Mesendoderm (in vitro differentiated cells): ENCODE data around the gene NOS1.

ENCODE experiments used
- DNase-seq: peaks from one replicate; pipeline ENCODE4 v3.0.0; 2013
- H2AK5ac ChIP-seq: 2 replicates; pipeline ENCODE4 v1.6.1; 2013; ENCODE audit warnings: low read length, inconsistent platforms
- H2BK120ac ChIP-seq: 2 replicates; pipeline ENCODE4 v1.6.1; 2013; ENCODE audit warnings: low read depth, mild to moderate bottlenecking, low read length, moderate library complexity, mixed read lengths
- H2BK15ac ChIP-seq: replicated peaks from 2 replicates; pipeline ENCODE4 v1.6.1; 2013; ENCODE audit warnings: low read depth, mild to moderate bottlenecking, moderate library complexity
- H2BK5ac ChIP-seq: 2 replicates; pipeline ENCODE4 v1.6.1; 2013; ENCODE audit warnings: low read length, inconsistent platforms
- H3K18ac ChIP-seq: 2 replicates; pipeline ENCODE4 v1.6.1; 2013; ENCODE audit warnings: mild to moderate bottlenecking, low read length, mixed read lengths
- H3K23ac ChIP-seq: one replicate; pipeline ENCODE4 v1.6.1; 2013; ENCODE audit warnings: low read length
- H3K27ac ChIP-seq: 2 replicates; pipeline ENCODE4 v1.5.1; 2013; ENCODE audit warnings: low read depth, mild to moderate bottlenecking, inconsistent platforms, low read length, moderate library complexity
- H3K27me3 ChIP-seq: 2 replicates; pipeline ENCODE4 v1.6.1; 2013; ENCODE audit warnings: low read length, control low read depth, mild to moderate bottlenecking, inconsistent platforms; ENCODE audit not compliant: insufficient read depth, poor library complexity
- H3K36me3 ChIP-seq: 2 replicates; pipeline ENCODE4 v1.6.1; 2013; ENCODE audit warnings: low read length, inconsistent platforms; ENCODE audit not compliant: control insufficient read depth, insufficient read depth
- H3K4ac ChIP-seq: one replicate; pipeline ENCODE4 v1.6.1; 2013; ENCODE audit warnings: low read depth, mild to moderate bottlenecking, low read length, moderate library complexity
- H3K4me1 ChIP-seq: 2 replicates; pipeline ENCODE4 v1.6.1; 2013; ENCODE audit warnings: low read depth, low read length, inconsistent platforms; ENCODE audit not compliant: control insufficient read depth
- H3K4me2 ChIP-seq: 2 replicates; pipeline ENCODE4 v1.6.1; 2013; ENCODE audit warnings: low read length
- H3K4me3 ChIP-seq: 2 replicates; pipeline ENCODE4 v1.5.1; 2013; ENCODE audit warnings: mild to moderate bottlenecking, low read length
- H3K56ac ChIP-seq: one replicate; pipeline ENCODE4 v1.6.1; 2013; ENCODE audit warnings: low read length
- H3K79me1 ChIP-seq: 2 replicates; pipeline ENCODE4 v1.6.1; 2013; ENCODE audit warnings: low read length, inconsistent platforms
- H3K79me2 ChIP-seq: 2 replicates; pipeline ENCODE4 v1.6.1; 2013; ENCODE audit warnings: mild to moderate bottlenecking, low read length; ENCODE audit not compliant: control insufficient read depth, insufficient read depth
- H3K9ac ChIP-seq: 2 replicates; pipeline ENCODE4 v1.6.1; 2013; ENCODE audit warnings: low read length, inconsistent platforms
- H4K5ac ChIP-seq: one replicate; pipeline ENCODE4 v1.6.1; 2013; ENCODE audit warnings: low read length
- H4K8ac ChIP-seq: one replicate; pipeline ENCODE4 v1.6.1; 2013; ENCODE audit warnings: low read depth, mild to moderate bottlenecking, control low read depth, low read length, moderate library complexity
- WGBS: extraction: QIAGEN DNeasy Blood & Tissue Kit; methylation state at CpG from one replicate; pipeline ENCODE4 v1.1.7; 2013; ENCODE audit warnings: low lambda C conversion rate, missing lambda C conversion rate; ENCODE audit not compliant: insufficient coverage; ENCODE audit errors: extremely low coverage; 5-methylcytosine and 5-hydroxymethylcytosine counted together

NOS1 gene

DNA sequence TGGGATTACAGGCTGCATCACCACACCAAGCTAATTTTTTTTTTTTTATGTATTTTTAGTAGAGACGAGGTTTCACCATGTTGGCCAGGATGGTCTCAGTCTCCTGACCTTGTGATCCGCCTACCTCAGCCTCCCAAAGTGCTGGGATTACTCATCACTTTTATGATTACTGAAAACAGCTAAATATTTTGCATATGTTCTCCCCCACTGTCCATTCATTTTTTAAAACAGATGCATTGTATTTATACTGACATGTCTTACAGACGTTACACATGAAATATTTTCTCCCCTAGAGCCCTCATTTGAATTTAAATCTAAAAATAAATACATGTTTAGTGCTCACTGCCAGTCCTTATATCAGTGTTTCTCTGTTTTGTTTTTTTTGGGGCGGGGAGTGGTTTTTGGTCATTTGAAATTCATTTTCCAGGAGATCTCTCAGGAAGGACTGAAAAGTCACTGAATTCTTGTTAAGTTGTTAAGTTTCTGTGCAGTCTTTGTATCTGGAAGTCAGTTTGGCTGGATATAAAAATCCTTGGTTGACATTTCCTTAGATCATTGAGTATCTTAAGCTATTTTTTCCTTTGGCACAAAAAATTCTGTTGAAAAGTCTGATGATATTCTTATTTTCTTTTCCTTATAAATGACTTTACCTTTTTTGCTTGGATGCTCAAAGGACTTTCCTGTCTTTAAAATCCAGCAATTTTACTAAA lies 180.5 kb downstream of the NOS1 start:
- Histone ChIP-seq H3K4me1 (no peaks in the 10 kb centered on the region), H3K27me3 (no peaks in the 10 kb centered on the region), H3K36me3 (peaks cover 5% of the 10 kb centered on the region), H3K4me2 (no peak overlapping the region), H3K27ac (no peak overlapping the region), H4K8ac (no peak overlapping the region), H4K5ac (no peak overlapping the region), H2BK120ac (no peak overlapping the region), H3K9ac (no peak overlapping the region), H3K56ac (no peak overlapping the region), H3K4ac (no peak overlapping the region), H3K18ac (no peak overlapping the region), H2AK5ac (no peak overlapping the region), H3K4me3 (no peak overlapping the region), H3K79me2 (no peaks in the 10 kb centered on the region), H2BK15ac (no peak overlapping the region), H2BK5ac (no peak overlapping the region), H3K79me1 (no peaks in the 10 kb centered on the region), H3K23ac (no peak overlapping the region)
- DNase-seq = no peak
- WGBS = no CpG with 5 or more reads among the region's 4 CpGs

DNA sequence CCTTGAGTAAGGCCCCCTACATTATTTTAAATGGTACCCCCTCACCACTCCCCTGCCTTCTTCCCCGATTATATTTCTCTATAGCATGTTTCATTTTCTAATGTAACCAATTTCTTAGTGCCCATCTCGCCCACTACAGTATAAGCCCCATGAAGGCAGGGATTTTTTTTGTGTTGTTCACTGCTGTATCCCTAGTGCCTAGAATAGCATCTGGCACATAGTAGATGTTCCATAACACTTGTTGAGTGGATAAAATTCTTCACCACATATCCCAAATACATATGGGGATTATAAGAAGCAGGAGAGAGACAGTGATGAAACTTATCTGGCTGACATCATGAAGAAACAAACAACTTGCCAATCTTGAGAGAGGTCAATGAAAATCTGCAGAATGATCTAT lies 182.7 kb downstream of the NOS1 start:
- no peak overlapping the region for H3K4ac ChIP-seq
- H3K79me2 ChIP-seq = no peaks in the 10 kb centered on the region
- H3K23ac ChIP-seq = no peak overlapping the region
- peaks cover 5% of the 10 kb centered on the region for H3K36me3 ChIP-seq
- no peak overlapping the region for H3K27ac ChIP-seq
- no peaks in the 10 kb centered on the region for H3K79me1 ChIP-seq
- no peak overlapping the region for H2BK15ac ChIP-seq
- H2AK5ac ChIP-seq = no peak overlapping the region
- no peak overlapping the region for H3K4me3 ChIP-seq
- no peak overlapping the region for H3K56ac ChIP-seq
- no peaks in the 10 kb centered on the region for H3K4me1 ChIP-seq
- H2BK5ac ChIP-seq = no peak overlapping the region
- no peak overlapping the region for H4K8ac ChIP-seq
- no peak overlapping the region for H3K18ac ChIP-seq
- no peak overlapping the region for H4K5ac ChIP-seq
- H3K4me2 ChIP-seq = no peak overlapping the region
- no peak for DNase-seq
- H2BK120ac ChIP-seq = no peak overlapping the region
- no CpG with 5 or more reads among the region's 2 CpGs for WGBS
- H3K27me3 ChIP-seq = no peaks in the 10 kb centered on the region
- no peak overlapping the region for H3K9ac ChIP-seq

DNA sequence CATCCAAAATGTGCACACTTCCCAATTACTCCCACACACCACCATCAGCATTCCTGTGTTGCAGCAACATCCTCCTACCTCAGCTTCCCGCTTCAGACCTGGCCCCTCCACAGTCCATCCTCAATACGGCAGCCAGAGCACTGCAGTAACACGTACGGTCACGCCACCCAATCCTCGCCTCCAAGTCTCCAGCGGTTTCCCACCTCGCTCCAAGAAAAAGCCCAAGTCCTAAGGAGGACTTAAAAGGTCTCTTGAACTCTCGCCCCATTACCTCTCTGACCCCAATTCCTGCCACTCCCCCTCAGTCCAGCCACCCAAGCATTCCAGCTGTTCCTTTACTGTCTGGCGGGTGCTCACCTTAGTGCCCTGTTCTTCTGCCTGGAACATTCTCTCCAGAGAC lies 183.1 kb downstream of the NOS1 start:
- H3K36me3 ChIP-seq = peaks cover 5% of the 10 kb centered on the region
- H3K79me1 ChIP-seq = no peaks in the 10 kb centered on the region
- H4K5ac ChIP-seq = no peak overlapping the region
- no peak overlapping the region for H3K4me3 ChIP-seq
- H3K23ac ChIP-seq = no peak overlapping the region
- no peaks in the 10 kb centered on the region for H3K79me2 ChIP-seq
- no peak overlapping the region for H2BK5ac ChIP-seq
- H3K18ac ChIP-seq = no peak overlapping the region
- H3K4me1 ChIP-seq = no peaks in the 10 kb centered on the region
- WGBS = no CpG with 5 or more reads among the region's 10 CpGs
- H2BK15ac ChIP-seq = no peak overlapping the region
- H3K9ac ChIP-seq = no peak overlapping the region
- no peak overlapping the region for H2BK120ac ChIP-seq
- H4K8ac ChIP-seq = no peak overlapping the region
- H3K27ac ChIP-seq = no peak overlapping the region
- no peaks in the 10 kb centered on the region for H3K27me3 ChIP-seq
- H3K4me2 ChIP-seq = no peak overlapping the region
- H2AK5ac ChIP-seq = no peak overlapping the region
- H3K56ac ChIP-seq = no peak overlapping the region
- DNase-seq = no peak
- H3K4ac ChIP-seq = no peak overlapping the region

DNA sequence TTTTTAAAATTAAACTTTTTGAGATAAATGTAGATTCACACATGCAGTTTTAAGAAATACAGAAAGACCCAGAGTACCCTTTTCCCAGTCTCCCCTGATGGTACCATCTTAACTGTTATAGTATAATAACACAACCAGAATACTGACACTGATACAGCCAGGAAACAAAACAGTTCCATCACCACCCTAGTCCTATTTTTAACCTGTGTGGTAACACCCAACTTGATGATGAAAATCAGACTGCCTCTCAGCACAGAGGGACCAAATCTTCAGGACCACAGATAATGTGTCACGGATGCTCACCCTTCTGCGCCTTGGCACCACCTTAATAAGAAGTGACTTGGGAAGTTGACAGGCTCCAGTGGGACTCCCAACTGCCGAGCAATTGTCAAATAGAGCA lies 189.3 kb downstream of the NOS1 start:
- Histone ChIP-seq H3K27ac (no peak overlapping the region), H3K4me1 (no peaks in the 10 kb centered on the region), H3K4me3 (no peak overlapping the region), H3K79me2 (no peaks in the 10 kb centered on the region), H3K4ac (no peak overlapping the region), H2BK120ac (no peak overlapping the region), H3K79me1 (no peaks in the 10 kb centered on the region), H2BK5ac (no peak overlapping the region), H4K8ac (no peak overlapping the region), H4K5ac (no peak overlapping the region), H3K9ac (no peak overlapping the region), H3K36me3 (peaks cover 6% of the 10 kb centered on the region), H2AK5ac (no peak overlapping the region), H3K56ac (no peak overlapping the region), H3K23ac (no peak overlapping the region), H3K4me2 (no peak overlapping the region), H3K27me3 (no peaks in the 10 kb centered on the region), H2BK15ac (no peak overlapping the region), H3K18ac (no peak overlapping the region)
- WGBS = no CpG with 5 or more reads among the region's 3 CpGs
- DNase-seq = no peak

DNA sequence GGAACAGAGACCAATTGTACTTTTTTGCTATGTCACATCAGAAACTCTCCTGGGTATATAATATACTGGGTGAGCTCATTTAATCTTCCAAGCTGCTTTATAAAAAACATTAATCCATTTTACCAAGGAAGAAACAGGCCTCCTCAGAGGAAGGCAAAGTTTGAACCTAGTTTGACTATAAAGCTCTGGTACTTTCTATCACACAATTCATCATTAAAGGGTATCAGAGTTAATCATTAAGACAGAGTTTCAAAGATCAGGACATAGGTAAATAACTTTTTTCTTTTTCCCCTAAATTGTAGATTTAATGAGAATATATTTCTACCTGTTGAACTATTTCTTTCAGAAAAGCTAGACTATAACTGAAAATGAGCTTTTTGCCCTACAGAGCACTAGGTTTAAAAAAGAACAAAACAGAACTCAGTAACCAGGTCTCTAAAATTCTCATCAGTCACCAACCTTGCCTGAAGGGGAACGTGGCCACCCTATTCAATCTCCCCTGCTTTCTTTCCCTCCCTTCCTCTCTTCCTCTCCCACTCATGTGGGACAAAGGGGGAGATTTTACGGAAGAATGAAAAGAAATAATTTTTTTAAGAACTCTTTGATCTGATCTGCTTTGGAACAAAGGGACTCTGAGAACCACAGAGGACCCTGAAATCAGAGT lies 189.8 kb downstream of the NOS1 start:
- no peaks in the 10 kb centered on the region for H3K79me1 ChIP-seq
- H3K79me2 ChIP-seq = no peaks in the 10 kb centered on the region
- H4K5ac ChIP-seq = no peak overlapping the region
- no peak for DNase-seq
- no peaks in the 10 kb centered on the region for H3K27me3 ChIP-seq
- no peak overlapping the region for H3K9ac ChIP-seq
- H3K23ac ChIP-seq = no peak overlapping the region
- H2BK15ac ChIP-seq = no peak overlapping the region
- peaks cover 8% of the 10 kb centered on the region for H3K36me3 ChIP-seq
- H2AK5ac ChIP-seq = no peak overlapping the region
- no peak overlapping the region for H3K27ac ChIP-seq
- WGBS = no CpG with 5 or more reads among the region's 2 CpGs
- no peak overlapping the region for H2BK5ac ChIP-seq
- no peak overlapping the region for H3K18ac ChIP-seq
- no peak overlapping the region for H2BK120ac ChIP-seq
- no peak overlapping the region for H4K8ac ChIP-seq
- no peak overlapping the region for H3K56ac ChIP-seq
- no peak overlapping the region for H3K4me3 ChIP-seq
- no peak overlapping the region for H3K4ac ChIP-seq
- H3K4me2 ChIP-seq = no peak overlapping the region
- no peaks in the 10 kb centered on the region for H3K4me1 ChIP-seq

DNA sequence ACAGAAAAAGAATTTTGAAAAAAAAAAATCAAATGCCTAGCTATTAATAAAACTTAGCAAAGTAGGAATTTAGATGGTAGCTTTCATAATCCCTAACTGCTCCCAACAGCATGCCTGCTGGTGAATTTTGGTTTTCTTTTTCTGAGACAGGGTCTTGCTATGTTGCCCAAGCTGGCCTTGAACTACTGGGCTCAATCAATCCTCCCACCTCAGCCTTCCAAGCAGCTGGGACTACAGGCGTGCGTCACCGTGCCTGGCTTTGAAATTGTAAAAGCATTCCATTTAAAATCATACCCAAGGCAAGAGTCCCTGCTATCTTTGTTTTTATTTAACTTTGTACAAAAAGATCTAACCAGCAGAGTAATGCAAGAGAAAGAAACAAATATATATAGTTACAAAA lies 191.9 kb downstream of the NOS1 start:
- Histone ChIP-seq H3K79me2 (no peaks in the 10 kb centered on the region), H2BK5ac (no peak overlapping the region), H4K5ac (no peak overlapping the region), H3K4me2 (no peak overlapping the region), H2BK15ac (no peak overlapping the region), H3K9ac (no peak overlapping the region), H4K8ac (no peak overlapping the region), H2AK5ac (no peak overlapping the region), H3K27ac (no peak overlapping the region), H3K27me3 (no peaks in the 10 kb centered on the region), H2BK120ac (no peak overlapping the region), H3K4ac (no peak overlapping the region), H3K36me3 (peaks cover 6% of the 10 kb centered on the region), H3K18ac (no peak overlapping the region), H3K56ac (no peak overlapping the region), H3K23ac (no peak overlapping the region), H3K79me1 (peaks cover 1% of the 10 kb centered on the region), H3K4me1 (no peaks in the 10 kb centered on the region), H3K4me3 (no peak overlapping the region)
- DNase-seq = no peak
- no CpG with 5 or more reads among the region's 3 CpGs for WGBS
